Embryonic facial prominence (tissue), 1 donor: ENCODE measurements around the gene ABLIM1.

Experiments
- DNase-seq: peaks from one replicate; pipeline ENCODE4 v3.0.0-alpha.2; 2016; ENCODE audit errors: extremely low spot score

Gene ABLIM1

GRCh38 chr10:114518401-114519305 is 139.4 kb downstream of the ABLIM1 start:
- DNase-seq: no peak

GRCh38 chr10:114517368-114518250 is 140.5 kb downstream of the ABLIM1 start:
- DNase-seq: no peak

- DNase-seq: no peak
Measured at GRCh38 chr10:114516356-114516755, 141.7 kb downstream of the ABLIM1 start.

GRCh38 chr10:114515298-114515914 is 142.7 kb downstream of the ABLIM1 start:
- DNase-seq: no peak

- DNase-seq: no peak
Measured at GRCh38 chr10:114513381-114513792, 144.7 kb downstream of the ABLIM1 start.

GRCh38 chr10:114511881-114512280 is 146.2 kb downstream of the ABLIM1 start:
- no peak for DNase-seq

DNA sequence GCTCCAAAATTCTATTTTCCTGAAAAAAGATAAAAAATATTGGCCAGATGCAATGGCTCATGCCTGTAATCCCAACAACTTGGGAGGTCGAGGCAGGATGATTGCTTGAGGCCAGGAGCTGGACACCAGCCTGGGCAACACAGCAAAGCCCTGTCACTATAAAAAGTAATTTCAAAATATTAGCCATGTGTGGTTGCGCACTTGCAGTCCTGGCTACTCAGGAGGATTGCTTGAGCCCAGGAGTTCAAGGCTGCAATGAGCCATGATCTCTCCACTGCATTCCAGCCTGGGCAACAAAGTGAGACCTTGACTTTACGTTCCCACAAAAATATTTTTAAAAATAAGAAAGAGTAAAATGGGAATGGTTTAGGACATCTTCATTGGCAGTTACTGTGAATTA is 149.7 kb downstream of the ABLIM1 start:
- no peak for DNase-seq

DNA sequence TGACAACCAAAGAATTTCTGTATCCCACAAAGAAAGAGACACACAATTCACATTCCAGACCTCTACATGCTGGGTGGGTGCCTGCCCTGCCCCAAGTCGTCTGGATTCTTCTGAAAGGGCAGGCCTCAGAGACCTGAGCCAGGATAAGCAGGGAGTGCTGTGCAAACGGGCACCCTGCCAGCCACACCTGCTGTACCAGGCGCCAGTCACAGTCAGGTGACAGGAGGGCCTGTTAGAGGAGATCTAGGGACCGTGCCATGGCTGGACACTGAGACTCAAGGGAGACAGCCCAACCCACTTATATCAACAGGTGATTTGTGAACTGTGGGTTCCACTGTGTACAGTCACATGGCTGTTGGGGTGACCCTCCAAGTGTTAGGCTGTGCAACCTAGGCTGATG is 150.6 kb downstream of the ABLIM1 start:
- DNase-seq: no peak

DNA sequence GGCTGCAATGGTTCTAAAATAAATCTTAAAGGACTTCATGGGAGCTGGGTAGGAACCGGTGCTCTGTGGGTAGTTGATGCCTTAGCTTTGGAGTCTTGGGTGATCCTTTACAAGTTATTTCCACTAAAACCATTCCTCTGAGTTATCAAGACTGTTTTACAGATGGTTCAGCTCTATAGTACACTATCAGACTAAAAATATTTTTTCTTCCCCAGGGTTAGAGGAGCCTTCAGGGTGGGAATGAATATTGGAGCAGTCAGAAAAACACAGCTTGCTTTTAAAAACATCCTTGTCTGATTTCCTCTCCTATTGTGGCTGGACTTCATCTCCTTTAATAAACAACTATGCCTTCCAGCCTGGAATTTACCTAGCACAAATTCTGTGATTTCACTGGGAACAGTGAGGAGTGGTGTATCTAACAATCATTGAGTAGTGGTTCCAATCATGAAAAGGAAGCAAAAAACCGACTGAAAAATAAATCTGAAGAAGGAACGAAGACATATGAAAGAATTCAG is 151.1 kb downstream of the ABLIM1 start:
- DNase-seq: no peak

GRCh38 chr10:114504769-114505579 is 153.1 kb downstream of the ABLIM1 start:
- DNase-seq: no peak

GRCh38 chr10:114502074-114502473 is 156.0 kb downstream of the ABLIM1 start:
- no peak for DNase-seq

GRCh38 chr10:114501650-114502049 is 156.4 kb downstream of the ABLIM1 start:
- DNase-seq: no peak

DNA sequence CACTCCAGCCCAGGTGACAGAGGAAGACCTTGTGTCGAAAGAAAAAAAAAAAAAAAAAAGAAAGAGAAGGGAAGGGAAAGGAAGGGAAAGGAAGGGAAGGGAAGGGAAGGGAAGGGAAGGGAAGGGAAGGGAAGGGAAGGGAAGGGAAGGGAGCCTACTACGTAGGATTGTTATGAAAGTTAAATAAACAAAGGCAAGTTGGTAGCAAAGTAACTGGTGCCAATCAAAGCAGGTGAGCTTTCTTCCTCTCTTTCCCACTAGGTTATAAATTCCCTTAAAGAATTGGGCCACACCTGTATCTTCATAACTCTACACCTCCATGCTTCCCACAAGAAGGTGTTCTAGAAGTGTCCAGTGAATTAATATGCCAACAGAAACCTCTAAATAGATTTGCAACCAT is 157.4 kb downstream of the ABLIM1 start:
- no peak for DNase-seq

GRCh38 chr10:114499630-114500190 is 158.4 kb downstream of the ABLIM1 start:
- DNase-seq: no peak

- DNase-seq: no peak
Measured at GRCh38 chr10:114499116-114499515, 159.0 kb downstream of the ABLIM1 start.

- no peak for DNase-seq
Measured at GRCh38 chr10:114498413-114499111, 159.5 kb downstream of the ABLIM1 start.

DNA sequence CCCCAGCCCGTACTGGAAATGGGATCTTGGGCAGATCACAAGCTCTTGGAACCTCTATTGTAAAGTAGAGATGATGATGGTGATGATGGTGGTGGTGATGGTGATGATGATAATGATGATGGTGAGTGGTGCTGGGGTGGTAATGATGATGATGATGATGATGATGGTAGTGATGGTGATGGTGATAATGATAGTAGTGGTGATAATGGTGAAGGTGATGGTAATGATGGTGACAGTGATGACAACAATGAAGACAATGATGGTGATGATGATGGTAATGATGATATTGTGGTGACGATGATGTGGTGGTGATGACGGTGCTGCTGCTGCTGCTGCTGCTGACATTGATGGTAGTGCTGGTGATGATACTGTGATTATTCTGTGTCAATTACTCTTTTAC is 162.8 kb downstream of the ABLIM1 start:
- DNase-seq: no peak

- no peak for DNase-seq
Measured at GRCh38 chr10:114492351-114493037, 165.6 kb downstream of the ABLIM1 start.

DNA sequence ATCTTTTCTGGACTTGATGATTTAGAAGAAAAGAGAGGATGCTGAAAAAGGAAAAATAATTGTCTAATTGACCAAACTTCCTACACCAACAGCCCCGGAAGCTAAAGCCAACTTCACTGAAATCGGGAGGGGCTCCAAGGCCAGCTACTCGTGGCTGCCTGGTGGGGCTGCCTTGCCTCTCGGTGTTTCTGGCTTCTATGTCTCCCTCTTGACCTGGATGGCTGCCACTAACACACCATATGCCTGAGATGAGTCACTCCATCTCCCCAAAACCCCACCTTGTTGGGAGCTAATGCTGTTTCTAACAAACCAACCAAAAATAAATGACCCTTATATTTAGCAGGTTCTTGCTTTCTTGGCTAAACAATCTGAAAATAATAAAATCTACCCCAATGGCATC is 166.1 kb downstream of the ABLIM1 start:
- DNase-seq: no peak

GRCh38 chr10:114491419-114491818 is 166.7 kb downstream of the ABLIM1 start:
- DNase-seq: no peak
